Esophagus squamous epithelium (tissue), 5 donors: ENCODE data around the gene GPR82. TPM values are rescaled to one million over a fixed set of nuclear protein-coding genes. Genes with fewer than 3 reads are reported as not detected.

Experiments
- DNase-seq: peaks from one replicate; lab custom pipeline; 2025; lab: John Stamatoyannopoulos, UW
- H3K27ac ChIP-seq, 4 donors: fragments of 200-600 bp; sonication (generic); one replicate each; pipeline ENCODE4 v1.5.1; 2016 to 2019; ENCODE audit warnings: mild to moderate bottlenecking in 1 of 4
- H3K27me3 ChIP-seq, 4 donors: fragments of 200-600 bp; sonication (generic); 1 replicate in 3 of 4; 2 replicates in 1 of 4; pipeline versions ENCODE4 v1.5.1 to v1.6.0; 2017 to 2021; ENCODE audit warnings: antibody characterized with exemption in 1 of 4
- H3K36me3 ChIP-seq, 3 donors: fragments of 200-600 bp; sonication (generic); one replicate each; pipeline ENCODE4 v1.5.1; 2016 to 2019
- H3K4me1 ChIP-seq, 3 donors: fragments of 200-600 bp; sonication (generic); one replicate each; pipeline ENCODE4 v1.5.1; 2017 to 2019
- H3K4me3 ChIP-seq, 4 donors: fragments of 200-600 bp; sonication (generic); 1 replicate in 3 of 4; 2 replicates in 1 of 4; pipeline ENCODE4 v1.5.1; 2016 to 2019; ENCODE audit warnings: mild to moderate bottlenecking in 2 of 4, moderate library complexity in 1 of 4
- H3K9me3 ChIP-seq, 3 donors: fragments of 200-600 bp; sonication (generic); one replicate each; pipeline ENCODE4 v1.5.1; 2016 to 2019
- POLR2A ChIP-seq, 4 donors: fragments of 450-650 bp; IDR thresholded peaks; one replicate each; pipeline ENCODE4 v1.6.1; 2017; ENCODE audit warnings: antibody characterized with exemption in 4 of 4, mild to moderate bottlenecking in 4 of 4, moderate library complexity in 3 of 4
- WGBS, 2 donors: methylation state at CpG; one replicate each; pipeline ENCODE4 v1.1.5; 2018; 5-methylcytosine and 5-hydroxymethylcytosine counted together
- intact Hi-C: fragments of 100-400 bp; cut with DNase I; formaldehyde crosslinking; loops from one replicate; pipeline ENCODE4 v1.15.0; 2022
- total RNA-seq, 4 donors: library from RNA; depleted of rRNA; stranded (reverse); fragments of >200 nt; gene quantifications; one replicate each; pipeline ENCODE4 v1.1.0, GENCODE V29; 2016
- TF ChIP-seq, protein P1 (sequence below), 6 experiments: fragments of 450-650 bp in 4 of 6; fragments of 200-600 bp in 2 of 6; sonication (generic) in 2 of 6; IDR thresholded peaks; one replicate each; pipeline ENCODE4 v1.5.1; 2016 to 2019; ENCODE audit warnings: antibody characterized with exemption in 6 of 6, mild to moderate bottlenecking in 4 of 6, moderate library complexity in 4 of 6
- donor health status: DM: yes; HTN: yes; CAD: no.

Gene GPR82
- total RNA-seq, 4 donors from 2014 or later = 0.04 to 0.76 (median 0.31) TPM

DNA sequence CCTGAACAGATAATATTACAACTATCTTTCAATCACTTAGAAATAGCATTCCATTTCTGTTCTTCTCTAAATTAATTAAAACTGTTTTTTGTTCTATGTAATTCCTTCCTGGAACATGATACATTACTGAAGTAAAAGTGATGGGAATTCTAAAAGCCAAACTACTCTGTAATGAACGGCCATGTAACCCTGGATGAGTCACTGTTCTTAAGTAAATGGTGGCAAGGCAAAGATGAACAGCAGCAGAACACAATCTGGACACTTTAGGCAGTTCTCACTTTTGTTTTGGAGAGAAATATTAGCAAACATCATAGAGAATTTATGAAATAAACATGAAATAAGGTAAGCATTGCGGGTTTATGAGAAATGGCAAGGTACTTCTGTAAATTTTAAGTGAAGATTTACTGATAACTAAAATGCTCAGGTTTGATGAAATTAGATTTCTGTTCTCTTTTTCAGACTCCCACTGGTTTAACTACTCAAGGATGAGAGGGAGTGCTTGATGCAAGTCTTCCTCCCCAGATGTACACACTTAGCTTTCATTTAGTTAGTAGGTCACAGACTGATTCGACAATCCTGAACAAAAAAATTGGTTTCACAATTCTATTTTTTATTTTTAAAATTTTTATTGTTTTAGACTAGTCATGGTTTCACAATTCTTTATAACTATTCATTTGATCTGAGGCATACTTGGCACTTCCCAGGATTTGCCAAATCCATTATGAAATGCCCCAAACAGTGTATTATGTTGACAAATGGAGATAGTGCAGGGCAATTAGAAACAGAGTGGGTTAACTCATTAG is 964 bp upstream of the GPR82 start:
- no peak overlapping the region for H3K4me3 ChIP-seq
- intact Hi-C loops = no loop called here
- peak overlapping the region in 1 of 4 donors; percentile 10 for H3K27ac ChIP-seq
- DNase-seq = no peak
- TF ChIP-seq, protein P1, sequence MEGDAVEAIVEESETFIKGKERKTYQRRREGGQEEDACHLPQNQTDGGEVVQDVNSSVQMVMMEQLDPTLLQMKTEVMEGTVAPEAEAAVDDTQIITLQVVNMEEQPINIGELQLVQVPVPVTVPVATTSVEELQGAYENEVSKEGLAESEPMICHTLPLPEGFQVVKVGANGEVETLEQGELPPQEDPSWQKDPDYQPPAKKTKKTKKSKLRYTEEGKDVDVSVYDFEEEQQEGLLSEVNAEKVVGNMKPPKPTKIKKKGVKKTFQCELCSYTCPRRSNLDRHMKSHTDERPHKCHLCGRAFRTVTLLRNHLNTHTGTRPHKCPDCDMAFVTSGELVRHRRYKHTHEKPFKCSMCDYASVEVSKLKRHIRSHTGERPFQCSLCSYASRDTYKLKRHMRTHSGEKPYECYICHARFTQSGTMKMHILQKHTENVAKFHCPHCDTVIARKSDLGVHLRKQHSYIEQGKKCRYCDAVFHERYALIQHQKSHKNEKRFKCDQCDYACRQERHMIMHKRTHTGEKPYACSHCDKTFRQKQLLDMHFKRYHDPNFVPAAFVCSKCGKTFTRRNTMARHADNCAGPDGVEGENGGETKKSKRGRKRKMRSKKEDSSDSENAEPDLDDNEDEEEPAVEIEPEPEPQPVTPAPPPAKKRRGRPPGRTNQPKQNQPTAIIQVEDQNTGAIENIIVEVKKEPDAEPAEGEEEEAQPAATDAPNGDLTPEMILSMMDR (IDR thresholded peaks at IDR 0.05) = no peak
- TF ChIP-seq POLR2A (IDR thresholded peaks at IDR 0.05) = no peak
- peaks cover 0 to 11% (median 0%) of the 10 kb centered on the region in 3 donors for H3K36me3 ChIP-seq
- H3K9me3 ChIP-seq = peaks cover 0 to 14% (median 0%) of the 10 kb centered on the region in 3 donors
- WGBS, 2 donors = 53 to 58% methylated on average over 3 of the region's 3 CpGs
- H3K27me3 ChIP-seq = no peaks in the 10 kb centered on the region
- no peaks in the 10 kb centered on the region for H3K4me1 ChIP-seq

DNA sequence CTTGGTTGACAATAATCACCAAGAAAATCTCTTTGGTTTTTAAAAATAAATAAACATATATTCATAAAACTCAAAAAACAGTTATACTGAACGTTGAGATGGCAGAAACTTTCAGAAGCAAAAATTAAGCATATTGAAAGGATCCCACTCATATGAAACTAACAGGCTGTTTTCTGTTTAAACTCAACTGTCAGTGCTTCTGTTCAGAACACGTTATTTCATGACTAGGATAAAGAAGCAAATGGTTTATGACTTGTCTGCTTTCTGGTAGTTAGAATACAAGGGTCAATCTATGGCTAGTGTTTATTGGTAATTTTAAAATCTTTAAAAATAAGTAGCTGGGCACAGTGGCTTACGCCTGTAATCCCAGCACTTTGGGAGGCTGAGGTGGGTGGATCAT is 4.1 kb downstream of the GPR82 start:
- Histone ChIP-seq H3K4me1 (no peaks in the 10 kb centered on the region), H3K27ac (no peak overlapping the region), H3K27me3 (no peaks in the 10 kb centered on the region), H3K36me3 (no peaks in the 10 kb centered on the region), H3K9me3 (no peaks in the 10 kb centered on the region), H3K4me3 (no peak overlapping the region)
- intact Hi-C loops = no loop called here
- DNase-seq = no peak
- TF ChIP-seq POLR2A (IDR thresholded peaks at IDR 0.05) = no peak
- TF ChIP-seq, protein P1 (IDR thresholded peaks at IDR 0.05) = no peak
- 58 to 71% methylated on average over 3 of the region's 3 CpGs for WGBS, 2 donors

DNA sequence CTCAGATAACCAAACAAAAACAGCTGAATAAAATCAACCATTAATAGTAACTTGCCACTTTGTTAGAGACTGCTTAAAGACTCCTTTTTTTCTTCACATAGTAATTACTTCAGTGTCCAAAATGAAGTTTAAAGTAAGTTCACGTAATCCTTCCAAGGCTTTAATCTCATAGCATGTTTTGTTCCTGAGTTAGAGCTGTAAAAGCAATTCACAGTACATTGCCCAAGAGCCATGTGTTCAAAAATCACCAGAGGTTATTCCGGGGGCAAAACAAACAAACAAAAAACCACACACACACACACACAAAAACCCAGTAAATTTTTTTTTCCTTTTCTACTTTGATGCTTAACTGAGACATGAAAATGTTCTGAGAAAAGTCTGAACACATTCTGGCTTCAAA is 6.1 kb downstream of the GPR82 start:
- H3K4me3 ChIP-seq = no peak overlapping the region
- no peak for TF ChIP-seq POLR2A (IDR thresholded peaks at IDR 0.05)
- TF ChIP-seq, protein P1 (IDR thresholded peaks at IDR 0.05) = no peak
- intact Hi-C loops = no loop called here
- H3K9me3 ChIP-seq = no peaks in the 10 kb centered on the region
- DNase-seq = no peak
- H3K27ac ChIP-seq = no peak overlapping the region
- WGBS, 2 donors = 58 to 75% methylated on average over 2 of the region's 2 CpGs
- no peaks in the 10 kb centered on the region for H3K36me3 ChIP-seq
- H3K4me1 ChIP-seq = peaks cover 0 to 6% (median 0%) of the 10 kb centered on the region in 3 donors
- no peaks in the 10 kb centered on the region for H3K27me3 ChIP-seq

DNA sequence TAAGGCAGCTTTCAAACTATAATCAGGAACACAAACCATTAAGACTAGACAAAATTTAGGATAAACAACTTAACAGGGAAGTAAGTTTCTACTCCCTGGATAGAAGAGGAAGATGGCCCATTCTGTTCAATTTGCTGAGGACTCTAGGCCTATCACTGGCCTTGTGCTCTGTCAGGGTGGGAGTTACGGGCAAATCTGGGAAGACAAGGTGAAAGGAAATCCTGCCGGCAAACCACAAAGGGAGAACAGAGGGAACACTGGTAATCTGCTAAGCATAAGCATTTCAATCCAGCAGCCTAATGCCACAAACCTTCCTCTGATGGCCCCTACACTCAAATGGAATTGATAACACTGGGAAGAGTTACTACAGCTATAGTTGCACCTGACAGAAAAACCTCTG is 8.3 kb downstream of the GPR82 start:
- Histone ChIP-seq H3K9me3 (no peaks in the 10 kb centered on the region), H3K4me1 (peaks cover 0 to 6% (median 0%) of the 10 kb centered on the region in 3 donors), H3K36me3 (no peaks in the 10 kb centered on the region), H3K4me3 (no peak overlapping the region), H3K27me3 (no peaks in the 10 kb centered on the region), H3K27ac (no peak overlapping the region)
- TF ChIP-seq, protein P1 (IDR thresholded peaks at IDR 0.05) = no peak
- no peak for TF ChIP-seq POLR2A (IDR thresholded peaks at IDR 0.05)
- 80 to 85% methylated on average over 1 to 2 of the region's 2 CpGs for WGBS, 2 donors
- intact Hi-C loops = no loop called here
- no peak for DNase-seq

DNA sequence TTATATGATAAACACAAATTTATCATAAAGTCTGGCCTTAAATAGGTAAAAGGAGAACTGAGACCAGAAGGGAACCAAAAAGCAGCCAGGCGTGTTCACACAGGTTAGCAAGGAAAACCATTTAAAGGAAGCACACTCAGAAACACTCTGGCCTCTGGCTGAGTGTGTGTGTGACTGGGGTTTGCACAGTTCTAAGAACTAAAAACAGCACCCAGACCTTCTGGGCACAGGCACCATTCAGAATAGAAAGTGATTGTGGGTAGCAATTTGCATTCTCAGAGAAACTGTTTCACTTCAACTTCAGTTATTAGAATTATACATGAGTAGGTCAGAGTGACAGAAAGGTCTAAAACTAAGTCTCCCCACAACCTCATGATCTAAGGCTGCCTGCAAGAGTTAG is 10.0 kb downstream of the GPR82 start:
- 26 to 80% methylated on average over 1 of the region's 1 CpG for WGBS, 2 donors
- DNase-seq = no peak
- no peak overlapping the region for H3K27ac ChIP-seq

More for the DNA sequence above, 10.0 kb downstream of the GPR82 start:
- Histone ChIP-seq H3K36me3 (no peaks in the 10 kb centered on the region), H3K9me3 (no peaks in the 10 kb centered on the region), H3K27me3 (no peaks in the 10 kb centered on the region), H3K4me1 (peaks cover 0 to 6% (median 0%) of the 10 kb centered on the region in 3 donors), H3K4me3 (no peak overlapping the region)
- intact Hi-C loops = no loop called here
- TF ChIP-seq, protein P1 (IDR thresholded peaks at IDR 0.05) = no peak
- no peak for TF ChIP-seq POLR2A (IDR thresholded peaks at IDR 0.05)
